ENCODE data around the gene MVB12B. TPM values are rescaled to one million over a fixed set of nuclear protein-coding genes. Genes with fewer than 3 reads are reported as not detected.

Gene MVB12B
- total RNA-seq, 1 donor from 2014 or later = 13.1 TPM

DNA sequence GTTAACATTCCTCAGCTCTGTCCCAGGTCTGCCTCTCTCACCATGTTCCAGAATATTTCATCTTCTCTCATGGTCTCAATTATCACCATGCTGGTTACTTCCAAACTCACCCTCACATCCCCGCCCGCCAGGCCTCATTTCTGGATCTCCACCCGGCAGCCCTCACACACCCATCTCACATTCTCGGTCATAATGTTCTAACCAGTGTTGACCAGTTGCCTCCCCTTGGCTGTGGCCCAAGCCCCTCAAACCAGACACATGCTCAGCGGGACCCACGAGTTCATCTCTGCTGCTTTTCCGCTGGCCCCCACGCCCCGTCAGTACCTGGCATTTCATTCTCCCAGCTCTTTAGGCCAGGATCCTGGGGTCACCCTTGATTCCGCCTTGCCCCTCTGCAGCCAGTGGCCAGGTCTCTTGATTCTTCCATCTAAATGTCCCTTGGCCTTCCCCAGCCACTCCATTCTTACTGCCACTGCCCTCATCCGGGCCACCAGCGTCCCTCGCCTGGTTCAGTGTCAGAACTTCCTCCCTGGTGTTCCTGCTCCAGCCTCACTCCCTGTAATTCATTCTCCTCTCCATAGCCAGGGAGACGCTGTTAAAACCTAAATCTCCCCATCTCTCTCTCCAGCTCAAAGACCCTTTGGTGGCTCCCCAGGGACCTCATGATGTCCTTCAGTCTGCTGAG is 141.7 kb downstream of the MVB12B start:
- H3K4me1 Mint-ChIP-seq (ENCODE audit: low read depth) = peaks cover 20% of the 10 kb centered on the region
- H3K27ac Mint-ChIP-seq (ENCODE audit: unreplicated experiment) = no peak overlapping the region
- no peak overlapping the region for H3K4me3 Mint-ChIP-seq (ENCODE audit: unreplicated experiment)
- no peak for DNase-seq (ENCODE audit: low spot score)
- TF ChIP-seq, protein P1, sequence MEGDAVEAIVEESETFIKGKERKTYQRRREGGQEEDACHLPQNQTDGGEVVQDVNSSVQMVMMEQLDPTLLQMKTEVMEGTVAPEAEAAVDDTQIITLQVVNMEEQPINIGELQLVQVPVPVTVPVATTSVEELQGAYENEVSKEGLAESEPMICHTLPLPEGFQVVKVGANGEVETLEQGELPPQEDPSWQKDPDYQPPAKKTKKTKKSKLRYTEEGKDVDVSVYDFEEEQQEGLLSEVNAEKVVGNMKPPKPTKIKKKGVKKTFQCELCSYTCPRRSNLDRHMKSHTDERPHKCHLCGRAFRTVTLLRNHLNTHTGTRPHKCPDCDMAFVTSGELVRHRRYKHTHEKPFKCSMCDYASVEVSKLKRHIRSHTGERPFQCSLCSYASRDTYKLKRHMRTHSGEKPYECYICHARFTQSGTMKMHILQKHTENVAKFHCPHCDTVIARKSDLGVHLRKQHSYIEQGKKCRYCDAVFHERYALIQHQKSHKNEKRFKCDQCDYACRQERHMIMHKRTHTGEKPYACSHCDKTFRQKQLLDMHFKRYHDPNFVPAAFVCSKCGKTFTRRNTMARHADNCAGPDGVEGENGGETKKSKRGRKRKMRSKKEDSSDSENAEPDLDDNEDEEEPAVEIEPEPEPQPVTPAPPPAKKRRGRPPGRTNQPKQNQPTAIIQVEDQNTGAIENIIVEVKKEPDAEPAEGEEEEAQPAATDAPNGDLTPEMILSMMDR (IDR thresholded peaks at IDR 0.05) = no peak
- H3K36me3 Mint-ChIP-seq (ENCODE audit: low read depth) = peaks cover 7% of the 10 kb centered on the region
- H3K9me3 Mint-ChIP-seq (ENCODE audit: low read depth) = no peaks in the 10 kb centered on the region
- no peaks in the 10 kb centered on the region for H3K27me3 Mint-ChIP-seq (ENCODE audit: low read depth)

DNA sequence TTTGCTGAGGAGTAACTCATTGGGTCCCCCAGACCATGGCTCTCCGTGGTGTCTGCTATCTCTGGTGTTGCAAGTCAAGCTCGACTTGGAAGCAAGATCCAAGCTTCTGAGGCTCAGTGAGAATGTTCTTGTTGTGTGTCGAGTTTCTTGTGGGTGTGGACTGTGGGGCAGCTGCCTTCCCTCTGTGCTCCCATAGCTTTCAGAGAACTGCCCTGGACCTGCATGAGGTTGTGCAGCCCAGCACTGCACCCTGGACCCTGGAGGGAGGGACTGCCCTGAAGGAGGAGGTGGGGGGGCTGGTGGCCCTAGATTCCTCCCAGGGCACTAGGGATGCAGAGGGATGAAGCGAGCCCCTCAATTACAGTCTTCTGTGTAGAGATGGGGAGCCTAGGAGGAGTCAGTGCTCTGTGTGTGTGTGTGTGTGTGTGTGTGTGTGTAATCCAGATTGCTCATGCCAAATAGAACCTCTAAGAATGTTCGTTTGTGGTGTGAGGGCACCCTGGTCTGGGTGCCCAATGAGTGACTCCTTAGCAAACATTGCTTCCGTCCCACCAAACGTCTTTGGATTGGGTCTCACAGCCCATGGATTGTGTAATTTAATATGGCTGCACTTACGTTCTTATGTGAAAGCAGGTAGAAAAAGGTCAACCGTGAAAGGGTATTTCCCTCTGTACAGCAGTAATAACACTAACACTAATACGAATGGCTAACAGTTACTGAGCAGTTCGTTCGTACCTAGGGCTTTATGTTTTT is 143.8 kb downstream of the MVB12B start:
- H3K4me3 Mint-ChIP-seq (ENCODE audit: unreplicated experiment) = no peak overlapping the region
- H3K27ac Mint-ChIP-seq (ENCODE audit: unreplicated experiment) = peak overlapping the region; percentile 22
- peaks cover 7% of the 10 kb centered on the region for H3K36me3 Mint-ChIP-seq (ENCODE audit: low read depth)
- TF ChIP-seq, protein P1 (IDR thresholded peaks at IDR 0.05) = no peak
- no peaks in the 10 kb centered on the region for H3K9me3 Mint-ChIP-seq (ENCODE audit: low read depth)
- peaks cover 39% of the 10 kb centered on the region for H3K4me1 Mint-ChIP-seq (ENCODE audit: low read depth)
- no peaks in the 10 kb centered on the region for H3K27me3 Mint-ChIP-seq (ENCODE audit: low read depth)
- no peak for DNase-seq (ENCODE audit: low spot score)

DNA sequence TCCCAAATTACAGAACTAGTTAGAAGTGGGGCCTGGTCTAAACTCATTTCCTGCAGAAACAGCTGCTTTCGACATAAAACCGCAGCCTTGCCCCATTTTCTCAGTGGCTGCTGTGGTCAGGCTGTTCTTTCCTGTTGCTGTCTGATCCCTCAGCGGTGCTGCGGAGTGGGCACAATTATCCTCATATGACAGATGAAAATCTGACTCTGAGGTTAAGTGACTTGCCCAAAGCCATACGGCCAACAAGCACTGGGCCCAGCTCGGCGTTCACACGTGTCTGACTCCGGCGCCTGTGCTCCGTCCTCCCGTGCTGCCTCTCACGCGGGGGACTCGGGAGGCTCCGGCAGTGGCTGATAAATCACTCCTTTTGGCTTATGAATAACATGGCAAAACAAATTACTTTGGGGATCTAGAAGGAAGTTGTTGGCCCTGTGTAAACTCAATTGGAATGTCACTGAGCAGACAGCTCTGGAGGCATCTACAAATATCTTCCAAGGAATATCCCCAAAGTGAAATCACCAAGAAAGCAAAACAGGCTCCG is 144.5 kb downstream of the MVB12B start:
- peaks cover 7% of the 10 kb centered on the region for H3K36me3 Mint-ChIP-seq (ENCODE audit: low read depth)
- H3K9me3 Mint-ChIP-seq (ENCODE audit: low read depth) = no peaks in the 10 kb centered on the region
- H3K4me3 Mint-ChIP-seq (ENCODE audit: unreplicated experiment) = no peak overlapping the region
- H3K4me1 Mint-ChIP-seq (ENCODE audit: low read depth) = peaks cover 46% of the 10 kb centered on the region
- DNase-seq (ENCODE audit: low spot score) = no peak
- no peaks in the 10 kb centered on the region for H3K27me3 Mint-ChIP-seq (ENCODE audit: low read depth)
- TF ChIP-seq, protein P1 (IDR thresholded peaks at IDR 0.05) = no peak
- peak overlapping the region; percentile 41 for H3K27ac Mint-ChIP-seq (ENCODE audit: unreplicated experiment)

DNA sequence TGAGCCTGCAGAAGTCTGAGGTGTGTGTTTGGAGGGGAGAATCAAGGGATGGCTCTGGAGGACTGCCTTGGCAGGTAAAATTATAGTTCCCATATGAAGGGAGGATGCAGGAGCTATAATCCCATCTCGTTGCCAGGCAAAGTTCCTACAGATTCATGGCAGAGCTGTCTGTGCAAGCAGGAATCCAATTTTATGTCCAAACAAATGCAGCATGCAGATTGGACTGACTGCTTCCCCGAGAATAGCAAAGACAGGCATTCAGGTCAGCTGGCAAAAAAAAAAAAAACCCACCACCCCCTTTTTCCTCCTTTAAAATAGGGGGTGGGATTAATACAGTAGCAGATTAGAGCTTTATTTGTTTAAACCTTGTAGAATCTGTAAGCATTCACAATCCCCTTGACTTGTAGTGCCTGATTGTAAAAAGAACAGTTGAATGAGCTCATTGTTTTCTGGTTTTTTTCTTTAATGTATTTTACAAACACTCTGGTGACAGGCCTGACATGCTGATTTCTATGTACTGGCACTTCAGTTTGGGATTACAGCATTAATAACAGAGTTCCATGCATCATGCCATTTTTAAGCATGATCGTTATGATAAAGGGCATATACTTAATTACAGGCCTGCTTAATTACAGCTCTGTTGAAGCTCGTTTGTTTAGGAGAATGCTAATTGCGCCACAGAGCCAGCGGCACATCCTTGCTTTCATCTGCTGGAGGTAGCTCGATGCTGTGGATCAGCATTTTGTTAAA is 145.7 kb downstream of the MVB12B start:
- no peak for DNase-seq (ENCODE audit: low spot score)
- Mint-ChIP-seq H3K27ac (ENCODE audit: unreplicated experiment) (no peak overlapping the region), H3K4me3 (ENCODE audit: unreplicated experiment) (no peak overlapping the region), H3K9me3 (ENCODE audit: low read depth) (no peaks in the 10 kb centered on the region), H3K36me3 (ENCODE audit: low read depth) (peaks cover 7% of the 10 kb centered on the region), H3K27me3 (ENCODE audit: low read depth) (no peaks in the 10 kb centered on the region), H3K4me1 (ENCODE audit: low read depth) (peaks cover 46% of the 10 kb centered on the region)
- TF ChIP-seq, protein P1 (IDR thresholded peaks at IDR 0.05) = no peak

DNA sequence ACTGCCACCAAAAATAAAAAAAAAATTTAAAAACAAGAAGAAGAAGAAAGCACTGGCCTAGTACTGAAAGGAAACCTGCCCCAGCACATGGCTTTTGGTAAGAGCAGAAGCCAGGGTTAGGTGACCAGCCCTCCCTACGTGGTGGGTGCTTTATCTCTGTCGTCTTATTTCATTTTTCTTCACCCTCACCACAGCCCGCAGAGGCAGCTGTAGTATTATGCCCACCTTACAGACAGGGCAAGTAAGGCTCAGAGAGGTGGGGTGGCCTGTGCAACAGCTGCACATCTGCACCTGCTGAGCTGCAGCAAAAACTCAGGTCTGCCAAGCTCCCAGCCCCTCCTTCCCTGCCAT is 146.3 kb downstream of the MVB12B start:
- H3K36me3 Mint-ChIP-seq (ENCODE audit: low read depth) = peaks cover 6% of the 10 kb centered on the region
- no peak for DNase-seq (ENCODE audit: low spot score)
- no peak overlapping the region for H3K27ac Mint-ChIP-seq (ENCODE audit: unreplicated experiment)
- H3K4me3 Mint-ChIP-seq (ENCODE audit: unreplicated experiment) = no peak overlapping the region
- TF ChIP-seq, protein P1 (IDR thresholded peaks at IDR 0.05) = no peak
- H3K4me1 Mint-ChIP-seq (ENCODE audit: low read depth) = peaks cover 46% of the 10 kb centered on the region
- H3K27me3 Mint-ChIP-seq (ENCODE audit: low read depth) = no peaks in the 10 kb centered on the region
- H3K9me3 Mint-ChIP-seq (ENCODE audit: low read depth) = no peaks in the 10 kb centered on the region
